A673 (cell line): Measurements from ENCODE around the gene PDGFB. TPM values are rescaled to one million over a fixed set of nuclear protein-coding genes. Genes with fewer than 3 reads are reported as not detected.

Experiments used
- BruUV-seq: library from RNA; stranded (reverse); fragments of 400-500 nt; replicated peaks from 2 replicates; lab custom pipeline; 2021; lab: Mats Ljungman, UMichigan
- CTCF ChIA-PET: fragments of 300-600 bp; sonication (Branson Sonifier 250); formaldehyde crosslinking; loops from one replicate; lab custom pipeline; 2022; ENCODE audit warnings: antibody characterized with exemption; lab: Charles Lee
- POLR2A ChIA-PET: fragments of 300-600 bp; sonication (Branson Sonifier 250); formaldehyde crosslinking; loops from one replicate; lab custom pipeline; 2022; ENCODE audit warnings: antibody characterized with exemption; ENCODE audit not compliant: low non-redundant PET; lab: Charles Lee
- DNase-seq: peaks from one replicate; pipeline ENCODE4 v3.0.0-alpha.2; 2015; ENCODE audit warnings: low spot score
- H3K27ac ChIP-seq: fragments of 200-600 bp; sonication (generic); 2 replicates; pipeline ENCODE4 v1.5.1; 2016; ENCODE audit warnings: mixed run types, low read depth, mild to moderate bottlenecking, mixed read lengths, antibody characterized with exemption, low read length; ENCODE audit not compliant: poor library complexity, severe bottlenecking
- H3K27me3 ChIP-seq: fragments of 200-600 bp; sonication (generic); replicated peaks from 2 replicates; pipeline ENCODE4 v1.6.1; 2017; ENCODE audit warnings: mixed run types, low read depth, mild to moderate bottlenecking, mixed read lengths, antibody characterized with exemption, low read length; ENCODE audit not compliant: insufficient read depth, poor library complexity
- H3K36me3 ChIP-seq: fragments of 200-600 bp; sonication (generic); 2 replicates; pipeline ENCODE4 v1.6.1; 2016; ENCODE audit warnings: mixed run types, mild to moderate bottlenecking, mixed read lengths, antibody characterized with exemption, low read length; ENCODE audit not compliant: insufficient read depth, poor library complexity, severe bottlenecking
- H3K4me1 ChIP-seq: fragments of 200-600 bp; sonication (generic); 2 replicates; pipeline ENCODE4 v1.6.1; 2017; ENCODE audit warnings: mixed run types, mild to moderate bottlenecking, mixed read lengths, antibody characterized with exemption, low read length; ENCODE audit not compliant: insufficient read depth, poor library complexity, severe bottlenecking
- H3K4me3 ChIP-seq: fragments of 200-600 bp; sonication (generic); 2 replicates; pipeline ENCODE4 v1.5.1; 2016; ENCODE audit warnings: low read depth, mixed run types, mild to moderate bottlenecking, mixed read lengths, low read length; ENCODE audit not compliant: poor library complexity, severe bottlenecking
- H3K9me3 ChIP-seq: fragments of 200-600 bp; sonication (generic); 2 replicates; pipeline ENCODE4 v1.6.1; 2016; ENCODE audit warnings: mixed run types, low read depth, mild to moderate bottlenecking, mixed read lengths, antibody characterized with exemption, low read length; ENCODE audit not compliant: poor library complexity, severe bottlenecking
- CTCF ChIP-seq: fragments of 300-800, 200-600 bp; sonication (generic); conservative IDR thresholded peaks from 2 replicates; pipeline ENCODE4 v1.5.1; 2017; ENCODE audit warnings: low read depth, mild to moderate bottlenecking, antibody characterized with exemption, low read length, moderate library complexity, mixed read lengths
- EZH2 ChIP-seq: fragments of 200-600 bp; sonication (generic); IDR thresholded peaks from 2 replicates; pipeline ENCODE4 v1.6.1; 2017; ENCODE audit warnings: borderline replicate concordance, low read depth, mild to moderate bottlenecking, mixed read lengths, antibody characterized with exemption, low read length; ENCODE audit not compliant: poor library complexity, severe bottlenecking
- intact Hi-C: fragments of 100-400 bp; cut with micrococcal nuclease; formaldehyde crosslinking; loops from one replicate; pipeline ENCODE4 v1.10.0; 2022; ENCODE audit not compliant: unreplicated experiment
- total RNA-seq: library from RNA; stranded (reverse); gene quantifications from 2 replicates; pipeline ENCODE4 v1.2.3, GENCODE V29; 2021

The PDGFB gene
- total RNA-seq, 1 experiment from 2014 or later, result 0.09 TPM

- Histone ChIP-seq H3K4me1 (no peaks in the 10 kb centered on the region), H3K27me3 (no peaks in the 10 kb centered on the region), H3K9me3 (no peaks in the 10 kb centered on the region), H3K36me3 (no peaks in the 10 kb centered on the region), H3K4me3 (no peak overlapping the region), H3K27ac (no peak overlapping the region)
- no TSS peak for BruUV-seq
- CTCF ChIA-PET, result interaction anchor here (0.6 kb wide), 1 partner anchor 1636 kb away, joined by 3 read pairs; no protein-coding TSS in a partner anchor
- POLR2A ChIA-PET, result interaction anchor here (1.1 kb wide), 1 partner anchor 315 kb away, joined by 11 read pairs; no protein-coding TSS in a partner anchor
- TF ChIP-seq CTCF, result no peak
- no peak for TF ChIP-seq EZH2
- intact Hi-C loops, result no loop called here
- DNase-seq, result no peak
Observed at GRCh38 chr22:39205344-39206021, 39.3 kb downstream of the PDGFB start.

GRCh38 chr22:39204216-39204615 lies 40.6 kb downstream of the PDGFB start:
- Histone ChIP-seq H3K27ac (no peak overlapping the region), H3K27me3 (no peaks in the 10 kb centered on the region), H3K9me3 (no peaks in the 10 kb centered on the region), H3K4me3 (no peak overlapping the region), H3K4me1 (no peaks in the 10 kb centered on the region), H3K36me3 (no peaks in the 10 kb centered on the region)
- BruUV-seq, result no TSS peak
- intact Hi-C loops, result no loop called here
- no peak for DNase-seq
- POLR2A ChIA-PET, result no interaction called here
- CTCF ChIA-PET, result no interaction called here
- TF ChIP-seq EZH2, result no peak
- TF ChIP-seq CTCF, result no peak

- no TSS peak for BruUV-seq
- Histone ChIP-seq H3K36me3 (no peaks in the 10 kb centered on the region), H3K27me3 (no peaks in the 10 kb centered on the region), H3K4me1 (no peaks in the 10 kb centered on the region), H3K9me3 (peaks cover 14% of the 10 kb centered on the region), H3K4me3 (no peak overlapping the region), H3K27ac (no peak overlapping the region)
- POLR2A ChIA-PET, result no interaction called here
- intact Hi-C loops, result no loop called here
- CTCF ChIA-PET, result no interaction called here
- no peak for DNase-seq
- no peak for TF ChIP-seq CTCF
- TF ChIP-seq EZH2, result no peak
Observed at GRCh38 chr22:39197578-39197977, 47.2 kb downstream of the PDGFB start.
